BLaER1 (cell line): ENCODE measurements around the gene BBIP1.
A peak's percentile ranks its signal among the peaks of the same experiment; 100 is the strongest.

ENCODE experiments used
- H3K27ac ChIP-seq: shearing (Covaris generic); formaldehyde crosslinking; 2 replicates; pipeline ENCODE4 v1.8.1; 2022
- H3K27me3 ChIP-seq: shearing (Covaris generic); formaldehyde crosslinking; 2 replicates; pipeline ENCODE4 v1.8.1; 2022
- H3K36me3 ChIP-seq: shearing (Covaris generic); formaldehyde crosslinking; 2 replicates; pipeline ENCODE4 v1.8.1; 2022
- H3K4me1 ChIP-seq: shearing (Covaris generic); formaldehyde crosslinking; 2 replicates; pipeline ENCODE4 v1.8.1; 2022
- H3K4me2 ChIP-seq: shearing (Covaris generic); formaldehyde crosslinking; 2 replicates; pipeline ENCODE4 v1.8.1; 2022
- H3K4me3 ChIP-seq: shearing (Covaris generic); formaldehyde crosslinking; 2 replicates; pipeline ENCODE4 v1.8.1; 2022
- H3K9ac ChIP-seq: shearing (Covaris generic); formaldehyde crosslinking; 2 replicates; pipeline ENCODE4 v1.8.1; 2022
- H3K9me3 ChIP-seq: shearing (Covaris generic); formaldehyde crosslinking; 2 replicates; pipeline ENCODE4 v1.8.1; 2022
- H4K20me1 ChIP-seq: shearing (Covaris generic); formaldehyde crosslinking; 2 replicates; pipeline ENCODE4 v1.8.1; 2022
- Cebpa-rat ChIP-seq: shearing (Covaris generic); IDR thresholded peaks from 2 replicates; pipeline ENCODE4 v1.8.1; 2022

The BBIP1 gene

DNA sequence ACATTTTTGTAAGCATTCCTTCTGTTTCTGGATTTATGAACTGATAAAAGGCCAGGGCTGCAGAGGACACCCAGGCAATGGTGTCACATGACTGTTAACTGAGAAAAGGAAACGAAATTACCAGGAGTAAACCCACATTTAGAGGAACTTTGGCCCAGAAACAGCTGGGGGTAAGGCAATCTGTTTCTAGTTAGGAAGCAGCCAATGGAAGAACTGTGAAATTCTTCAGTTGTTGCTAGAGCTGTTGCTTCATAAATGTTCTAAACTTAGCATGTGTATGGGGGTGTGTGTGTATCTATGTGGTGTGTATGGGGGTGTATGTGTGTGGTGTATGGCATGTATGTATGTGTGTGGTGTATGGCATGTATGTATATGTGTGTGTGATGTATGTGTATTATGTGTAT lies 59.0 kb downstream of the BBIP1 start:
- H3K9me3 ChIP-seq, result no peaks in the 10 kb centered on the region
- H4K20me1 ChIP-seq, result no peaks in the 10 kb centered on the region
- H3K4me3 ChIP-seq, result no peak overlapping the region
- H3K36me3 ChIP-seq, result no peaks in the 10 kb centered on the region
- peak overlapping the region; percentile 91 for H3K27ac ChIP-seq
- H3K4me1 ChIP-seq, result peaks cover 76% of the 10 kb centered on the region
- H3K4me2 ChIP-seq, result peak overlapping the region; percentile 77
- TF ChIP-seq Cebpa-rat, result no peak
- H3K27me3 ChIP-seq, result no peaks in the 10 kb centered on the region
- H3K9ac ChIP-seq, result no peak overlapping the region

GRCh38 chr10:110859206-110859972 lies 59.6 kb downstream of the BBIP1 start:
- Histone ChIP-seq H3K36me3 (no peaks in the 10 kb centered on the region), H3K4me2 (peak overlapping the region; percentile 77), H3K4me1 (peaks cover 70% of the 10 kb centered on the region), H3K4me3 (no peak overlapping the region), H3K27me3 (no peaks in the 10 kb centered on the region), H3K9ac (no peak overlapping the region), H3K27ac (peak overlapping the region; percentile 91), H4K20me1 (no peaks in the 10 kb centered on the region), H3K9me3 (no peaks in the 10 kb centered on the region)
- TF ChIP-seq Cebpa-rat, result no peak

- Histone ChIP-seq H3K4me1 (peaks cover 60% of the 10 kb centered on the region), H3K9ac (peak overlapping the region; percentile 69), H3K4me3 (no peak overlapping the region), H4K20me1 (no peaks in the 10 kb centered on the region), H3K36me3 (no peaks in the 10 kb centered on the region), H3K27me3 (no peaks in the 10 kb centered on the region), H3K4me2 (peak overlapping the region; percentile 77), H3K9me3 (no peaks in the 10 kb centered on the region), H3K27ac (peak overlapping the region; percentile 91)
- TF ChIP-seq Cebpa-rat, result no peak
These were observed 60.6 kb downstream of the BBIP1 start for GRCh38 chr10:110858297-110858934.

DNA sequence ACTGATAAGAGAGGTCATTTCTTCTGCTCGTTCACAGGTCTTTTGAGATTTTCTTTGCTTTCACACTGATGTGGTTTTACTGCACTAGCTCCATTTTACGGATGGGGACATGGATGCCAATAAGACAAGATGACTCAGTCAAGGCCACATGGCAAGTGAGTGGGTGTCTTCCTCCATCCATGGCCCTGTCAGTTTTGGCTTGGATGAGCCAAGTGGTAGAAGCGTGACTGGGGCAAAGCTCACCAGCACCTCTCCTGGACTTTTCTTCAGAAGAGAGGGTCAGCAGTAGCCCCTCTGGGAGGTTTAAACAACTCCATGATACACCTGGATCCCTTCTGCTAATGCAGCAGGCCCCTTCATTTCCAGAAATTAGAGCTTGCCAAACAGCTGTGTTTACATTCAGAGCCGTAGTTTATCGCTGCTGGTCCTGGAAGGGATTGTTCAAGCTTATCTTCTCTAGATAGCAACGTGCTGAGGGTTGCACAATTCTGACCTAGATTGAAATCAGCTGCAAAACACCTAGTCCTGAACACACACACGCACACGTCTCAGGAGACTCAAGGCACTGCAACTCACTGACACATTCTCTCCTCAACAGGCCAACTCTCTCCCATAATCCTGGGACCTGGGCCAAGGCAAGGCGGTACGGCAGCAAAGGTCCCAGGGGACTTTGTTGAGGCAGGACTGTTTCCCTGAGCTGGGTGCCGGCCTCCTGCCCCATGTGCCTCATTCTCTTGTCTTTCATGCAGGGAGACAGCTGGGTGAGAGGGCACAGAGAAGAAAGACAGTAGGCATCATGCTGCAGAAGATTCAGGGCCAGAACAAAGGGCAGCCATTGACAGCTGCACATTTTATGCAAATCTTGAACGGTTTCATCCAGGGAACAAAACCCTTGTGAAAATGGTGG lies 61.5 kb downstream of the BBIP1 start:
- Histone ChIP-seq H3K9ac (peak overlapping the region; percentile 69), H3K4me2 (peak overlapping the region; percentile 77), H3K9me3 (no peaks in the 10 kb centered on the region), H4K20me1 (no peaks in the 10 kb centered on the region), H3K36me3 (no peaks in the 10 kb centered on the region), H3K27ac (peak overlapping the region; percentile 91), H3K27me3 (no peaks in the 10 kb centered on the region), H3K4me1 (peaks cover 52% of the 10 kb centered on the region), H3K4me3 (no peak overlapping the region)
- TF ChIP-seq Cebpa-rat, result peak; percentile 99

DNA sequence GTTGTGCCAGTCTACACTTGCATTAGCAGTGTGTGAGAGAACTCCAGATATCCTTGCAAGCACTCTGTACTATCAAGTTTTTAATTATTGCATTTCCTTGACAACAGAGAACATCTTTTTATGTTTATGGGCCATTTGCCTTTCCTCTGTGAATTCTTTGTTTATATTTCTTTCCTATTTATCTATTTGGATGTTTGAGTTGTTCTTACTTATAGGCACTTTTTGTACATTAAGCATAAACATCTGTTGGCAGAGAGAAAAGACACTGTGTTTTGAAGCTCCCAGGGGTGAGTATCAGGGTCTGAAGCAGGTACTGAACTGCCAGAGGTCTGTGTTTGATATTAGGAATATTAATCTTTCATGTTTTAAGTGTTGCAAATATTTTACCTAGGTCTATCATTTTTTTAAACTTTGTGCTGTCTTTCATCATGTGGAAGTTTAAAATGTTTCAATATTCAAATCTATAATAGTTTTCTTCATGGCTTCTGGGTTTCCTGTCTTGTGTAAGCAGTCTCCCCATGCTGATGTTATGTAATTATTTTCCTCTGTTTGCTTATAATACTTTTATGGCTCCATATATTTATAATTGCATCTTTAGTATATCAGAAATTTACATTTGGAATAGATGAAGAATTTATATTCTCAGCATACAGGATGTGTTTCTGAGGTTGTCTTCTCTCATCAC lies 64.9 kb downstream of the BBIP1 start:
- no peak overlapping the region for H3K27ac ChIP-seq
- no peaks in the 10 kb centered on the region for H4K20me1 ChIP-seq
- H3K4me1 ChIP-seq, result peaks cover 52% of the 10 kb centered on the region
- no peak overlapping the region for H3K4me2 ChIP-seq
- no peaks in the 10 kb centered on the region for H3K27me3 ChIP-seq
- H3K4me3 ChIP-seq, result no peak overlapping the region
- H3K9ac ChIP-seq, result no peak overlapping the region
- TF ChIP-seq Cebpa-rat, result no peak
- H3K9me3 ChIP-seq, result no peaks in the 10 kb centered on the region
- no peaks in the 10 kb centered on the region for H3K36me3 ChIP-seq

- no peak overlapping the region for H3K27ac ChIP-seq
These were observed 66.0 kb downstream of the BBIP1 start for GRCh38 chr10:110852947-110853346.

DNA sequence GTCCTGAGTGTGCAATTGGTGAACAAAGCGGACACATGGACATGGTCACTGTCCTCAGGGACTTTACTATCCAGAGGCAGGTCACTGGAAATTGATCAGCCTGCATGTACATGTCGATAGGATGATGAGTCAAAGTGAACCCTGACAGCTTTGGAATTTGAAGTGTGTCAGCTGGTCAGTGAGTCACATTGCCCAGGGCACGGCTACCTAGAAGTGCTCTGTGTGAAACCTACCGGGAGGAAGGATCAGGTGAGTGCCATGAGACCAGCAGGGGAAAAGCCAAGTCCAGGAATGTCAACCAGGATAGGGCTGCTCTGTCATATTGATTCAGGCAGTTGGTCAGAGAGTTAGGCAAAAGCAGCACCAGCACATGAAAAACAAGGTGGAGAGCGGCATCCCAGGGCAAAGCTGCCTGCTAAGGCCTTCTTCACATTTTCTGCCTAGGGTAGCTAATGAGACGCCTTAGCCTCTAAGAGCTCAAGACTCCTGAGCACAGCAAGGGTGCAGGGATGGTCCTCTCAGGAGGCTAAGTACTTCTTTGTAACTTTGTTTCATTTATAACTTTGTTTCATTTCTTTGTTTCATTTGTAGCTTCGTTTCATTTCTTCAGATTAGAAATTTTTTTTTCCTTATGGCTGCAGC lies 66.6 kb downstream of the BBIP1 start:
- no peak for TF ChIP-seq Cebpa-rat
- peaks cover 46% of the 10 kb centered on the region for H3K4me1 ChIP-seq
- H3K4me2 ChIP-seq, result no peak overlapping the region
- no peaks in the 10 kb centered on the region for H3K9me3 ChIP-seq
- no peaks in the 10 kb centered on the region for H4K20me1 ChIP-seq
- H3K9ac ChIP-seq, result 0 out of 2 replicates have a peak overlapping the region, but pooled peaks have one; percentile 38
- H3K36me3 ChIP-seq, result no peaks in the 10 kb centered on the region
- H3K27me3 ChIP-seq, result no peaks in the 10 kb centered on the region
- H3K27ac ChIP-seq, result no peak overlapping the region
- no peak overlapping the region for H3K4me3 ChIP-seq

More at GRCh38 chr10:110852947-110853346, 66.0 kb downstream of the BBIP1 start:
- Histone ChIP-seq H3K4me3 (no peak overlapping the region), H3K9me3 (no peaks in the 10 kb centered on the region), H3K4me1 (peaks cover 46% of the 10 kb centered on the region), H3K36me3 (no peaks in the 10 kb centered on the region), H3K4me2 (no peak overlapping the region), H4K20me1 (no peaks in the 10 kb centered on the region), H3K27me3 (no peaks in the 10 kb centered on the region), H3K9ac (0 out of 2 replicates have a peak overlapping the region, but pooled peaks have one; percentile 38)
- TF ChIP-seq Cebpa-rat, result no peak

DNA sequence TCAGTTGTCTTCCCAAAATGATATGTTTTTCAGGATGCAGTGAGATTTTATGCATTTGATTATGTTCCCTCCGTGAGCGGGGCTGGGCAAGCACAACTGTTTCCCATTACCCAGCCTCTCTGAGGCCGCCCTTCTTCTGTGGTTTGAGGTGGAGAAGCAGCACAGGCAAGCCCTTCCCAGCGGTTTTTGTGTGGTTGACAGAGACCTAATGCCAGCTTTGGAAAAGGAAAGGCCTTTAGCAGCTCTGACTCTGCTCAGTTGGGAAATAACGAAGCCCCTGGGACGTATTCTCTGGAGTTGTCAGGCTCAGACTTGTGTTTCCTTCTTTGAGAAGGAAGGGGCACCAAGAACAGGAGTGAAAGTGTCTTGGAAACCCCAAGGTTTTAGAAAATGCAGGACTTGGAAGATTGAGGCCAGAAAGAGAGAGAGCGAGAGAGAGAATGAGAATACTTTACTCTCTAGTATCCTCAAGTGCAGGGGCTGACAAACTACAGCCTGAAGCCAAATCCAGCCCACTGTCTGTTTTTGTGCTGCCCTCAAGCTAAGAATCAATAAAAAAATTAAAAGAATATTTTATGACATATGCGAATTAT lies 67.9 kb downstream of the BBIP1 start:
- Histone ChIP-seq H4K20me1 (no peaks in the 10 kb centered on the region), H3K36me3 (no peaks in the 10 kb centered on the region), H3K4me3 (no peak overlapping the region), H3K9ac (0 out of 2 replicates have a peak overlapping the region, but pooled peaks have one; percentile 52), H3K4me2 (peak overlapping the region; percentile 75), H3K9me3 (no peaks in the 10 kb centered on the region), H3K4me1 (peaks cover 55% of the 10 kb centered on the region), H3K27me3 (no peaks in the 10 kb centered on the region), H3K27ac (peak overlapping the region; percentile 35; the same call in 1 of the 2 replicates)
- TF ChIP-seq Cebpa-rat, result no peak

DNA sequence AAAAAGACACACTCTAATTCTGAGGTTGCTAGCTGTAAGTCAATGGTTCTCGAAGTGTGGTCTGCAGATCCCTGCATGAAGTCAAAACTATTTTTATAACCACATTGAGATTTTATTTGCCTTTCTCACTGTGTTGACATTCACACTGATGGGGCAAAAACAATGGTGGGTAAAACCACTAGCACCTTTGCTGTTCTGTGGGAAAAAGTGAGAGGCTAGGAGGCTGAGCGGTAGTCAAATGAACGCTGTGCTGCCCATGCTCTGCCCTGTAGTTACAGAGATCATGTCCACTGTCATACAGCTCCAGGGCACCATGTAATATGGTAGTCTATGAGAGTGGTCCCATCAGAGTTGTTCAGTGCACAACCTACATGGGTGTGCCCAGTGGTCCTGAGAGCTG lies 68.9 kb downstream of the BBIP1 start:
- Histone ChIP-seq H3K4me1 (peaks cover 65% of the 10 kb centered on the region), H3K4me3 (no peak overlapping the region), H3K27me3 (no peaks in the 10 kb centered on the region), H3K27ac (no peak overlapping the region), H3K4me2 (peak overlapping the region; percentile 75), H4K20me1 (no peaks in the 10 kb centered on the region), H3K36me3 (no peaks in the 10 kb centered on the region), H3K9me3 (no peaks in the 10 kb centered on the region), H3K9ac (no peak overlapping the region)
- TF ChIP-seq Cebpa-rat, result no peak
